Liver (tissue), 3 donors: ENCODE results near the gene RABEP2.

Source experiments
- CTCF ChIP-seq: fragments of 150-350 bp; IDR thresholded peaks from 2 replicates; pipeline ENCODE4 v1.5.1; 2017; ENCODE audit warnings: improper control_type of control experiment, low read depth, low read length; ENCODE audit not compliant: missing input control
- GABPA ChIP-seq, 2 donors: IDR thresholded peaks in 1 of 2; conservative IDR thresholded peaks in 1 of 2; 2 replicates each; pipeline ENCODE4 v1.6.1; 2016; ENCODE audit warnings: antibody characterized with exemption in 2 of 2, mild to moderate bottlenecking in 1 of 2, moderate library complexity in 1 of 2
- JUND ChIP-seq, 2 donors: IDR thresholded peaks; 2 replicates each; pipeline ENCODE4 v1.6.1; 2016; ENCODE audit warnings: antibody characterized with exemption in 2 of 2
- MAX ChIP-seq: IDR thresholded peaks from 2 replicates; pipeline ENCODE4 v1.6.1; 2016; ENCODE audit warnings: antibody characterized with exemption
- RAD21 ChIP-seq, 2 donors: IDR thresholded peaks; 2 replicates each; pipeline ENCODE4 v1.6.1; 2016; ENCODE audit warnings: antibody characterized with exemption in 2 of 2, mild to moderate bottlenecking in 2 of 2
- TAF1 ChIP-seq: conservative IDR thresholded peaks from 2 replicates; pipeline ENCODE4 v1.6.1; 2016; ENCODE audit warnings: antibody characterized with exemption, mild to moderate bottlenecking
- YY1 ChIP-seq: IDR thresholded peaks from 2 replicates; pipeline ENCODE4 v1.6.1; 2016; ENCODE audit warnings: antibody characterized with exemption, mild to moderate bottlenecking
- ZBTB33 ChIP-seq: IDR thresholded peaks from 2 replicates; pipeline ENCODE4 v1.6.1; 2016; ENCODE audit warnings: antibody characterized with exemption
- donor health status: healthy.
- donor health status: healthy.

GRCh38 chr16:28958836-28959235 is 33.8 kb upstream of the RABEP2 start:
- TF ChIP-seq CTCF (no peak), TAF1 (no peak), ZBTB33 (no peak), YY1 (no peak), GABPA (IDR thresholded peaks at IDR 0.05 in 1 of 2, conservative IDR thresholded peaks at IDR 0.05 in 1 of 2) (no peak), JUND (IDR thresholded peaks at IDR 0.05) (no peak), RAD21 (IDR thresholded peaks at IDR 0.05) (no peak), MAX (no peak)
